ENCODE results near the gene MYH10.

DNA sequence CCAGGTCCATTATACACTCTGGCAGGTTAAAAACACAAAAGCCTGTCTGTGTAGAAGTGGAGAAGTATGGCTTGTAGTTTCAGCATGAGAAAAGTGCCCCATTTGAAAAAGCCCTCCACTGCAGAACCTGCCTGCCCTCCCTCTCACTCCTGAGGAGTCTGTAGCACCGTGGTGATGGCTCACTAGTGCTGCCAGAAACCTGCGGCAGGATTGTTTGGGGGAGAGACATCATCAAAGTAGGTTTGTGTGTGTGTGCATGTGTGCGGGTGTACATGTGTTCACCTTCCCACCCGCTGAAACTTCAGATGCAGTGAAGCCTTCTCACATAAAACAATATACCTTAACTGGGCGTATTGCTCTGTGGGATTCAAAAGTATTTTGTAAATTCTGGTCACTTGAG lies 168.0 kb downstream of the MYH10 start:
- TF ChIP-seq, protein P1, sequence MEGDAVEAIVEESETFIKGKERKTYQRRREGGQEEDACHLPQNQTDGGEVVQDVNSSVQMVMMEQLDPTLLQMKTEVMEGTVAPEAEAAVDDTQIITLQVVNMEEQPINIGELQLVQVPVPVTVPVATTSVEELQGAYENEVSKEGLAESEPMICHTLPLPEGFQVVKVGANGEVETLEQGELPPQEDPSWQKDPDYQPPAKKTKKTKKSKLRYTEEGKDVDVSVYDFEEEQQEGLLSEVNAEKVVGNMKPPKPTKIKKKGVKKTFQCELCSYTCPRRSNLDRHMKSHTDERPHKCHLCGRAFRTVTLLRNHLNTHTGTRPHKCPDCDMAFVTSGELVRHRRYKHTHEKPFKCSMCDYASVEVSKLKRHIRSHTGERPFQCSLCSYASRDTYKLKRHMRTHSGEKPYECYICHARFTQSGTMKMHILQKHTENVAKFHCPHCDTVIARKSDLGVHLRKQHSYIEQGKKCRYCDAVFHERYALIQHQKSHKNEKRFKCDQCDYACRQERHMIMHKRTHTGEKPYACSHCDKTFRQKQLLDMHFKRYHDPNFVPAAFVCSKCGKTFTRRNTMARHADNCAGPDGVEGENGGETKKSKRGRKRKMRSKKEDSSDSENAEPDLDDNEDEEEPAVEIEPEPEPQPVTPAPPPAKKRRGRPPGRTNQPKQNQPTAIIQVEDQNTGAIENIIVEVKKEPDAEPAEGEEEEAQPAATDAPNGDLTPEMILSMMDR (IDR thresholded peaks at IDR 0.05; ENCODE audit: low read length), result no peak
- no peak for TF ChIP-seq EZH2 (optimal IDR thresholded peaks at IDR 0.05; ENCODE audit: low read depth, low read length)

All from MM.1S (cell line).